RWPE1 (cell line): Measurements from ENCODE around the gene TESK2.

Source experiments
- CTCF ChIA-PET: fragments of 350-600 bp; sonication (Branson Sonifier 250); formaldehyde crosslinking; extraction: SDS; loops from one replicate; lab custom pipeline; 2021; lab: Yijun Ruan, JAX
- POLR2A ChIA-PET: fragments of 400-600 bp; formaldehyde crosslinking; extraction: SDS; loops from one replicate; lab custom pipeline; 2020; ENCODE audit warnings: antibody characterized with exemption; ENCODE audit not compliant: low non-redundant PET; lab: Yijun Ruan, JAX
- DNase-seq: peaks from one replicate; pipeline ENCODE4 v3.0.0; 2012; ENCODE audit warnings: low spot score
- H3K27ac ChIP-seq: fragments of 450-650 bp; 2 replicates; pipeline ENCODE4 v1.5.1; 2017
- TF ChIP-seq, protein P1 (sequence below): fragments of 450-650 bp; conservative IDR thresholded peaks from 2 replicates; pipeline ENCODE4 v1.5.1; 2017; ENCODE audit warnings: low read depth, mild to moderate bottlenecking

TESK2 gene

DNA sequence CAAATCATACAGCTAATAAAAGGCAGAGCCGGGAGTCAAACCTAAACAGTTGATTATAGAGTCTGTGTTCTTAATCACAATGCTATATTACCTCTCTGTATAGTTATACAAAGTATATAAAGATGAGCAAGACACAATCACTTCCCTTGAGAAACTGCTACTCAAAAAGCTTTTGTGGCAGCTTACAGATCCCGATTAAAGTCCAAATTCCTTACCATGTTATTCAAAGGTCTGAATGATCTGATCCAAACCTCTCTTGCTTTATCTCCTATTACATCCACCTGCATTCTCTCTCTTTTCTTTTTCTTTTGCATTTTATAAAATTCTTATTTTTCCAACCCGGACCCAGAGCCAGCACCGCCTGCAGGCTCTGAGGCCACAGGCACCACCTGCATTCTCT, 93.7 kb downstream of the TESK2 start:
- CTCF ChIA-PET = no interaction called here
- no peak overlapping the region for H3K27ac ChIP-seq
- TF ChIP-seq, protein P1, sequence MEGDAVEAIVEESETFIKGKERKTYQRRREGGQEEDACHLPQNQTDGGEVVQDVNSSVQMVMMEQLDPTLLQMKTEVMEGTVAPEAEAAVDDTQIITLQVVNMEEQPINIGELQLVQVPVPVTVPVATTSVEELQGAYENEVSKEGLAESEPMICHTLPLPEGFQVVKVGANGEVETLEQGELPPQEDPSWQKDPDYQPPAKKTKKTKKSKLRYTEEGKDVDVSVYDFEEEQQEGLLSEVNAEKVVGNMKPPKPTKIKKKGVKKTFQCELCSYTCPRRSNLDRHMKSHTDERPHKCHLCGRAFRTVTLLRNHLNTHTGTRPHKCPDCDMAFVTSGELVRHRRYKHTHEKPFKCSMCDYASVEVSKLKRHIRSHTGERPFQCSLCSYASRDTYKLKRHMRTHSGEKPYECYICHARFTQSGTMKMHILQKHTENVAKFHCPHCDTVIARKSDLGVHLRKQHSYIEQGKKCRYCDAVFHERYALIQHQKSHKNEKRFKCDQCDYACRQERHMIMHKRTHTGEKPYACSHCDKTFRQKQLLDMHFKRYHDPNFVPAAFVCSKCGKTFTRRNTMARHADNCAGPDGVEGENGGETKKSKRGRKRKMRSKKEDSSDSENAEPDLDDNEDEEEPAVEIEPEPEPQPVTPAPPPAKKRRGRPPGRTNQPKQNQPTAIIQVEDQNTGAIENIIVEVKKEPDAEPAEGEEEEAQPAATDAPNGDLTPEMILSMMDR = no peak
- no peak for DNase-seq
- POLR2A ChIA-PET = no interaction called here

DNA sequence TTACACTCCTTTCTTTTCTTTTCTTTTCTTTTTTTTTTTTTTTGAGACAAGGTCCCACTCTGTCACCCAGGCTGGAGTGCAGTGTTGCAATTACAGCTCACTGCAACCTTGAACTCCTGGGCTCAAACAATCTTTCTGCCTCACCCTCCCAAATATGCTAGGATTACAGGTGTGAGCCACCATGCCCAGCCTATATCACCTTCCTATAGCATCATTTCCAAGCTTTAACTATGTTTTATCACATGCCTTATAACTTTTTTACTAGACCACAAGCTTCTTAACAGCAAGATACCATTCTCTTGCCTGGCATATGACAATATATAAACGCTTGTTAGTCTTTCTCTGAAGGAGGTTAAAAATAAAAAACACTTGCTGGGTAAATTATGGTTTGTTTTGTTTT, 95.4 kb downstream of the TESK2 start:
- POLR2A ChIA-PET = no interaction called here
- CTCF ChIA-PET = no interaction called here
- TF ChIP-seq, protein P1 = no peak
- no peak overlapping the region for H3K27ac ChIP-seq
- no peak for DNase-seq

DNA sequence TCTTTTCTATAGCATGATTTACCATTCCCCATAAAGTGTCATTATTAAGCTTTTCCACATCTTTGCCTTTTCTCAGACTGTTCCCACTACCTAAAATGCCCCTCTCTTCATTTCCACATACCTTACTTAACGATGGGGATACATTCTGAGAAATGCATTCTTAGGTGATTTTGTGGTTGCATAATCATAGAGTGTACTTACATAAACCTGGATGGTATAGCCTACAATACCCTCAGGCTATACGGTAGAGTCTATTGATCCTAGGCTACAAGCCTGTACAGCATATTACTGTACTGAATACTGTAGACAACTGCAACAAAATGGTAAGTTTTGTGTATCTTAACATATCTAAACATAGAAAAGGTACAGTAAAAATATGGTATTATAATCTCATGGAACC, 95.9 kb downstream of the TESK2 start:
- no peak for DNase-seq
- ChIA-PET CTCF (no interaction called here), POLR2A (no interaction called here)
- TF ChIP-seq, protein P1 = no peak
- H3K27ac ChIP-seq = no peak overlapping the region

DNA sequence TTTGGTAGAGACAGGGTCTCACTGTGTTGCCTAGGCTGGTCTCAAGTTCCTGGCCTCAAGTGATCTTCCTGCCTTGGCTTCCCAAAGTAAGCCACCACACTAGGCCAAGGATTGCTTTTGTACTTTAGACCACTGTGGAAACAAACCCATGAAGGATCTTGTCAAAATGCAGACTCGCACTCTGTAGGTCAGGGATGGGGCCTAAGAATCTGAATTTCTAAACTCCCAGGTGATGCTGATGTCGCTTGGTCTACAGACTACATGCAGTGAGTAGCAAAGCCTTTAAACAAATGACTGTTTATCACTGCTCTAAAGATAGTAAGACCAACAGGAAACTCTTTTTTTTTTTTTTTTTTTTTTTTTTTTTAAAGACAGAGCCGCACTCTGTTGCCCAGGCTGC, 96.6 kb downstream of the TESK2 start:
- ChIA-PET POLR2A (no interaction called here), CTCF (interaction anchor here (0.7 kb wide), 1 partner anchor 25 kb away, joined by 3 read pairs; no protein-coding TSS in a partner anchor)
- TF ChIP-seq, protein P1 = no peak
- no peak overlapping the region for H3K27ac ChIP-seq
- DNase-seq = no peak

DNA sequence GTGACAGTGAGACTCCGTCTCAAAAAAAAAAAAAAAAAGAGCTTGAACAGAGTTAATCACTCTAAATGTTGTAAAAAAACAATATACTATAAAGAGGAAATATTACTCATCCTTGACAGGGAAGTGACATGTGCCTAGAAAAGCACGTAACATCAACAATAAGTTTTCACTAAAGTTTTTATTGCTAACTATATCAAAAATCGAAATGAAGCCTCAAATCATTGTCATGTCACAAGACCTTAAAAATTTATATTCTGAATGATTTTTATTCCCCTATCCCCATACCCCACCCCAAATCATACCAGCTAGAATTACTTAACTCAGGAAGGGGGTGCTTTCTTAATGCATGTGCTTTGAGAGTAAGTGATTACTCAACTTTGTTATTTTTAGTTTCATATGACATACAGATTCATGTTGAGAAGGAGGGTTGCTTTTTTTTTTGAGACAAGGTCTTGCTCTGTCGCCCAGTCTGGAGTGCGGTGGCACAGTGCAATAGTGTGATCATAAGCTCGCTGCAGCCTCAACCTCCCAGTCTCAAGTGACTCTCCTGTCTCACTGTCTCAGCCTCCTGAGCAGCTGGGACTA, 97.2 kb downstream of the TESK2 start:
- TF ChIP-seq, protein P1 = no peak
- POLR2A ChIA-PET = no interaction called here
- DNase-seq = no peak
- peak overlapping the region; percentile 51; the same call in 1 of the 2 replicates for H3K27ac ChIP-seq
- CTCF ChIA-PET = no interaction called here

DNA sequence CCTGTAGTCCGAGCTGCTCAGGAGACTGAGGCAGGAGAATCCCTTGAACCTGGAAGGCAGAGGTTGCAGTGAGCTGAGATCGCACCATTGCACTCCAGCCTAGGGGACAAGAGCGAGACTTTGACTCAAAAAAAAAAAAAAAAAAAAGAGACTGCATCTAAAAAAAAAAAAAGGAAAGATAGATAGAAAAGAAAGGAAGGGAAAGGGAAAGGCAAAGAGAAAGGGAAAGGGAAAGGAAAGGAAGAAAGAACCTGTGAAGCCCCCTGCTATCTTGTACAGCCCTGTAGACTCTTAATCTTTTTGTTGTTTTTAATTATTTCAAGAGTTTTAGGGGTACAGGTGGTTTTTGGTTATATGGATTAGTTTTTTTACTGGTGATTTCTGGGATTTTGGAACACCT, 104.7 kb downstream of the TESK2 start:
- no peak for DNase-seq

More for the DNA sequence above, 104.7 kb downstream of the TESK2 start:
- TF ChIP-seq, protein P1 = no peak
- CTCF ChIA-PET = no interaction called here
- POLR2A ChIA-PET = no interaction called here
- no peak overlapping the region for H3K27ac ChIP-seq
